GM21423 (cell line): ENCODE data around the gene CBR3.
A peak's percentile ranks its signal among the peaks of the same experiment; 100 is the strongest.

ENCODE experiments used
- ATAC-seq: cut with Tn5 transposase; IDR thresholded peaks from one replicate; pipeline ENCODE4 v1.9.1; 2021; ENCODE audit warnings: mild to moderate bottlenecking, moderate library complexity; ENCODE audit not compliant: unreplicated experiment

Gene CBR3

DNA sequence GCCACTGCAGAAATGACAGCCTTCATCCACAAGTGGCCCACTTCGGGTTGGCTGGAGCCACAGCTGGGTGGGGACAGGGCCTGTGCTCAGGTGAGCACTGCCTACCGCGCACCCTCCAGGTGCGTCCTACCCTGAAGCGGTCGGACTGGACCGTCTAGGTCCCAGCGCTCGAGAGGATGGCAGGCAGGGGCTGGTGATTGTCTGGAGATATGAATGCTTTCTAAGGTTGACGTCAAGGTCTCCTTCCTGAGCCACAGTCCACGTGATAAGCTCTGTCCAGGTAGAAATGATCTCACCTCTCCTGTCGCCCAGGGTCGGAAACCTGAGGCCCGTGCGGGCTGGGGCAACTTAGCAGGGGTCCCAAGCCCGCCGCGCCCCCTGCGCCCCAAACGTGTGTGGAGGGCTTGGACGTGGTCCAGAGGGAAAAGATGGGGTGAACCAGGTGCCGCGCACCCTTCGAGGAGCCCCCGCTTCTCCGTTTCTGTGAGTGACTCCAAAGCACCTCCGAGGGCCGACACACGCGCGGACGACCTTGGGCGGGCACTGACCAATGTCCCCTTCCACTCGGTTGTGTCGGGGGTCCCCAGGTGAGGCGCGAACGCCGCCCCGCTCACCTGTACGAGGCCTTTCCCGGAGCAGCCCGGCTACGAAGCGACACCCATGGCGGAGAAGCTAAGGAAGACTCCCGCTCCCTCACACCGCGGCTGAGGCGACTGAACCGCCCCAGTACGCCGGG lies 20.9 kb downstream of the CBR3 start:
- ATAC-seq: no peak

DNA sequence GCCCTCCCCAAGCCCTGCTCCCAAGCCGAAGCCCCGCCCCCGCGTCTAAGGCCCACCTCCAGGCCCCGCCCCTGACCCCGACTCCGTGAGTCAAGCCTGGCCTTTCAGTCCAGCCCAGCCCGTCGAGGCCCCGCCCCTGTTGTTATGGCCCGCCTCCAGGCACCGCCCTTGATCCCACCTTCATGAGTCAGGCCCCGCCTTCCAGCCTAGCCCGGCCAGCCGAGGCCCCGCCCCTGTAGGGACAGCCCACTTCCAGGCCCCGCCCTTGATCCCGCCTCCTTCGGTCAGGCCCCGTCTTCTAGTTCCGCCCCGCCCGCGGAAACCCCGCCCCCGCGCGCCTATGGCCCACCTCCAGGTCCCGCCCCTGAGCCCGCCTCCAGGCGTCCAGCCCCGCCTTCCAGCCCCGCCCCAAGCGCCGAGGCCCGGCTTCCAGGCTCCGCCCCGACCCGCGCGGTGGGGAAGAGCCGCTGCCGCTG lies 21.5 kb downstream of the CBR3 start:
- peak; percentile 90 for ATAC-seq

DNA sequence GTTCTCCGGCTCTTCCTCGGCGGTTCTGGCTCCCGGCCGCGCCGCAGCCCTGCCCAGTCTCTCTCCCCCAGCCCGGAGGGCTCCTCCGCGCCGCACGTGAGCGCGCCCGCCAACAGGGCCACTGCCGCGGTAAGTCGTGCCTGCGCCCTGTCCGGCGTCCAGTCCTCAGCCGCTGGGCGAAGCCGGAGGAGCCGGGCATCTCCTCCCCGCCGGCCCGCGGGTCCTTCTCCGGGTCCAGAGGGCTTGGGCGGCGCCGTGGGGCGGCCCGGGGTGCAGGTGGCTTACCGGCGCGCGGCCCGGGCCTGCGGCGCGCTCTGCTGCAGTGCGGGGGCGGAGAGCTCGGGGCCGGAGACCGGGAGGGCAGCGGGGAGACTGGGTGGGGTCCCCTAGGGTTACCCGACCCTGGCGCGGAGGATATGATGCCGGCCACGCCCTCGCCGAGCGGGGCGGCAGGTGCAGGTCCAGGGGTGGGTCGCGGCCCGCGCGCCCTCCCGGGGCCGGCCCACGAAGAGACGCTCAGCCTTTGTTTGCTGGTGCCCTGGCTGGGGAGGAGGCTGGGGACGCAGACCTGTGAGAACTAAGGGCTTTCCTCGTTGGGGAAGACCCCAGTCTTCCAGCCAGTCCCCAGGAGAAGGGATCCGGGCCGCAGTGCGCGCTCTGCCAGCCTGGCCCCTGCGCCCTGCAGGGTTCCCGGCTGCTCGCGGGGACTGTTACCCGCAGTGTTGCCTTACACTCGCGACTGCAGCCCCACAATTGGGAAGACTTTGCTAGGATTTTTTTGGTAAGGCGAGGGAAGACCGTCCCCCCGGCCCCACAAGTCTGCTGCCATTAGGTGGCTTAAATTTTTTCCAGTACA lies 22.2 kb downstream of the CBR3 start, which contains the start of gene DOP1B:
TSS of gene DOP1B (plus strand) at position 10 of the 856 bp plus-strand sequence. CDS start 7,910 bp downstream, outside the sequence.
- ATAC-seq: peak; percentile 10

DNA sequence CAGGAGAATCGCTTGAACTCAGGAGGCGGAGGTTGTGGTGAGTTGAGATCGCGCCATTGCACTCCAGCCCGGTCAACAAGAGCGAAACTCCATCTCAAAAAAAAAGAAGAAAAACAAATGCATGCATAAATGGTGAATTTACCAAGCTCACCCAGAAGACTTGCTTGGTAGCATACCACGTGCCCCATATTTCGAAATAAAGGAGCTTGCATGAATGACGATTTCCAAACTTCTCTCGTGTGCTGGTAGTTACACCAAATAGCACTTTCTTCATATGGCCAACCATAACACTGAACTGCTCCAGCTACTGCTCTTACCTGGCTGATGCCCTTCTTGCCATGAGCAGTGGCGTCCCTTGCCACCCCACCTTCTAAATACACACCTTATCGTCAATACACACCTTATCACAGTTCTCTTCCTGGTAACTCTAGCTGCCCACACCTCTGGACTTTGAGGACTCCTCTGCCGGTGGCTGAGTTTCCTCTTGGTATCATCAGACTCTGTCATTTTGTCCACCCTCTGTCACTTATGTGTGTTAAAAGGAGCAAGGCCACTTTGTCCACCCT lies 24.6 kb downstream of the CBR3 start:
- ATAC-seq: no peak

DNA sequence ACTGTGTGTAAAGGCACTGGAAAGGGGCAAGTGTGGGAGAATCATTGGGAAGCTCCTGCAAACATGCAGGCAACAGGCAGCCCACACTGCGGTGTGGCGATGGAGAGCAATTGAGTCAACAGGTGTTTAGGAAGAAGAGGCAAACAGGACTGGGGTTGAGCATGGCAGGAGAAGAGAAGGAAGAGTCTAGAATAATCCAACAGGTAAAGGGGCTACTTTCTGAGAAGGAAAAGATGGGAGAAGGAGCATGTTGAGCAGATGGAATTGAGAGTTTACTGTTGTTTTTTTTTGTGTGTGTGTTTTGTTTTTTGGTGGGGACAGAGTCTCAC lies 25.9 kb downstream of the CBR3 start:
- no peak for ATAC-seq

DNA sequence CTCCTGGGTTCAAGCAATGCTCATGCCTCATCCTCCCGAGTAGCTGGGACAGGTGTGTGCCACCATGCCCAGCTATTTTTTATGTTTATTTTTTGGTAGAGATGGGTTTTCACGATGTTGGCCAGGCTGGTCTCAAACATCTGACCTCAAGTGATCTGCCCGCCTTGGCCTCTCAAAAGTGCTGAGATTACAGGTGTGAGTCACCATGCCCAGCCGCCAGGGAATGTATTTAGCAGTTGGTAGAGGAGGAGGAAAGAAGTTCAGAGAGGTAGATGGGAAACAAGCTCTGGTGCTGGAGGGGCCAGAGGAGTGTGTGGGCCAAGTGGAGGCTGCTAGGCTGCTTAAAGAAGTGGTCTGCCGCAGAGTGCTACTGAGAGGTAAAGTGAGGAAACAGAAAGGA lies 27.8 kb downstream of the CBR3 start:
- no peak for ATAC-seq

DNA sequence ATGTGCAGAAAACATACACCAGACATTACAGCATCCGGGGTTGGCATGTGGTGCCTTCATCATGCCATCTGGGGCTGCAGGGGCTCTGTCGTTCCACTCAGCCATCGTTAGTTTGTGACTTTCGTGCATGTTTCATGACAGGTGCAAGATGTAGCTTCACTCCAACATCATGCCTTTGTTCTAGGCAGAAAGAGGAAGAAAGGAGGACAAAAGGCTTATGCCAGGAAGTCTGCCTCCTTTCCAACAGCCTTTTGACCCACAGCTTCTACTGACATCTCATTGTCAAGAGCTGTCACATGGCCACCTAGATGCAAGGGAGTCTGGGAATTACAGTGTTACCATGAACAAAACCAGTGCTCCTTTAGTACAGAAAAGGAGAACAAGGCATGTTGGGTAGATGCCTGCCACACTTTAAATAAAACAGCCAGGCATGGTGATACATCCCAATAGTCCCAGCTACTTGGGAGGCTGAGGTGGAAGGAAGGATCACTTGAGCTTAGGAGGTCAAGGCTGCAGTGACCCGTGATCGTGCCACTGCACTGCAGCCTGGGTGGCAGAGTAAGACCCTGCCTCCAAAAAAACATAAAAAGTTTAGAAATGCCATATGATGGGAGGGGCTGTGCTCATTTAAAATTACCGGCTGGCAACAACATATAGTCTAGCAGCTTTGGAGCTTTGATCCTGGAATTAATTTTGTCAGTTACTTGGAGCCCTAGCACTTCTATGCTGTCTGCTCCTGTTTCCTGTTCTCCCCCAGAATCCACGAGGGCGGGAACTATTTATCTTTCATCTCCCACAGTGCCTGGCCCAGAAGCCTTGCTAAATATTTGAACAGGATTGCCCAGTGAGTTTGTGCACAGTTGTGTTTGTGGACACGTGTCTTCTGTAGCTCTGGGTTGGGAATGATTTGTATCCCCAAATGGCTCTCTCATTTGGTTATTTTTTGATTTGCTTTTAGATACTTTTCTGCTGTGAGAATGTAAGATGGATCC lies 29.2 kb downstream of the CBR3 start:
- no peak for ATAC-seq

DNA sequence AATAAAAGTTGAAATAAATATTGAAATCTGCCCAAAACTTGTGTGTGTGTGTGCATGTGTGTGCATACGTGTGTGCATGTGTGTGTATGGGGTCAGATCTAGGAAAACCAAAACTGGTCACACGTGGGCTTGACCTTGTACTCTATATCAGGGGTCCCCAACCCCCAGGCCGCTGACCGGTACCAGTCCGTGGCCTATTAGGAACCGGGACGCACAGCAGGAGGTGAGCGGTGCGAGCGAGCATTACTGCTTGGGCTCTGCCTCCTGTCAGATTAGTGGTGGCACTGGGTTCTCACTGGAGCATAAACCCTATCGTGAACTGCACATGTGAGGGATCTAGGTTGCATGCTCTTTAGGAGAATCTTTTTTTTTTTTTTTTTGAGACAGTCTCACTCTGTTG lies 30.5 kb downstream of the CBR3 start:
- ATAC-seq: no peak

DNA sequence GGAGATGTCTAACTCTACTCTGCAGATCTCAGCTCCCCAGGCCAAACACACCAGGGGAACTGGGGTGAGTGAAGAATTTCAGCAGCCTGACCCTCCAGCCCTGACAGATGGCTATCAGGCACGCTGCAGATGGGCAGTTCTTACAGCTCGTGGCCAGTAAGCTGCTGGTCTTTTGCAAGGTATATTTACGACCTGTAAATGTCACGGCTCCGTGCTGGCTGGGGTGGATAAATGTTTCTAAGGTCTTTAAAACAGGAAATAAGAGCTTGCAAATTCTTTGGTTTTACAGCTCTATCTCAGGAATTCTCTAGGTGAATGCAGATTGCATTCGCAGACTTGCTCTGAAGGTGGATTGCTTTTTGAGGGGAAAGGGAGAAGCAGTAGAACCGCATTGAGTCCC lies 31.8 kb downstream of the CBR3 start:
- ATAC-seq: no peak

DNA sequence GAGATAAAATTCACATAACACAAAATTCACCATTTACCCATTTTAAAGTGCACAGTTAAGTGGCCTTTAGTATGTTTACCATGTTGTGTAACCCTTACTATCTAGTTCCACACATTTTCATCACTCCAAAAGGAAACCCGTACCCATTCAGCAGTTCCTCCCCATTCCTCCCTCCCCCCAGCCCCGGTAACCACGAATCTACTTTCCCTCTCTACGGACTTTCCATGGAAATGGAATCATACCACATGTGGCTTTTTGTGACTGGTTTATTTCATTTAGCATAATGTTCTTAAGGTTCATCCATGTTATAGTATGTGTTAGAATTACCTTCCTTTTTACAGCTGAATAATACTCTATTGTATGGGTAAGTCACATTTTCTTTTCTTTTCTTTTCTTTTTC lies 32.7 kb downstream of the CBR3 start:
- ATAC-seq: no peak

DNA sequence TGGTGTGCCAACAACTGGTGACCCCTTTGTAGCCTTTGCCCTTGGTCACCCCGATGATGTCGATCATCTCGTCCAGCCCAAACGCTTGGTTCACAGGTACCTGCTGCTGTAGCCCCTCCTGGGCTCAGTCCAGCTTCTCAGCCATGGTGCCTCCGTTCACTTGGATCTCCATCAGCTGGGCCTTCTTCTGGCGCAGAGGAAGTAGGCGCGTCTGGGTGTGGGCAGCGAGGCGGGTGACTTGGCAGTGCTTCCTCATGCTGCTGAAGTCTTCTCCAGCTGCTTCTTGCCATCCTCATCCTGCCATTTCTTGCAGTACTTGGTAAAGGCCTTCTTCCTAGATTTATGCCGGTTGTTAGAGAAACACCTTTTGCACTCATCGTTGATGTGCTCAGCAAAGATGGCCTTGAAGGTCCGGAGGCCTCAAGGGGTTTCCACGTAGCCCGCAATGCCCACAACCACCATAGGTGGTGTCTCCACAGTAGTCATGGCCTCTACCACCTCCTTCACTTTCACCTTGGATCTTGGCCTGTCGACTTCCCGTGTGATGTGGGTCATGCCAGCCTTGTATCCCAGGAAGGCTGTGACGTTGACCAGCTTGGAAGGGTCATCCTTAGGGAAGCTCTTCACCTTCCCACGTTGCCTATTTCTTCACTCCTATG lies 34.7 kb downstream of the CBR3 start:
- no peak for ATAC-seq

DNA sequence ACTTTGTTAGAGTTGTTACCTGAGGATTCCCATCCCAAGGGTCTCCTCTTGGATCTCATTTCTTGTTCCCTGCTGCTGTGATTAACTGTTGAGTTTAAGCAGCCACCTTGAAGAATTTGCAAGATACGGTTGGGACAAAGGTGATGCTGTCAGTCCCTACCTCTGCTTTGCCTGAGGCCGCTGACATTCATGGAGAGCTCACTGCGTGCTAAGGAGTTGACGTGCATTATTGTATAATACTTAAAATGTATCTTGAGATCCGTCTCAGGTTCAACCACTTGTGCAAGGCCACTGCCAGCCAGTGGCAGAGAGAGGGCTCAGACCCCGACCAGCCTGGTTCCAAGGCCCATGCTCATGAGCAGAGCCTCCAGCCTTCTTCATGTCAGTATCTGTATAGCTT lies 35.9 kb downstream of the CBR3 start:
- ATAC-seq: no peak

DNA sequence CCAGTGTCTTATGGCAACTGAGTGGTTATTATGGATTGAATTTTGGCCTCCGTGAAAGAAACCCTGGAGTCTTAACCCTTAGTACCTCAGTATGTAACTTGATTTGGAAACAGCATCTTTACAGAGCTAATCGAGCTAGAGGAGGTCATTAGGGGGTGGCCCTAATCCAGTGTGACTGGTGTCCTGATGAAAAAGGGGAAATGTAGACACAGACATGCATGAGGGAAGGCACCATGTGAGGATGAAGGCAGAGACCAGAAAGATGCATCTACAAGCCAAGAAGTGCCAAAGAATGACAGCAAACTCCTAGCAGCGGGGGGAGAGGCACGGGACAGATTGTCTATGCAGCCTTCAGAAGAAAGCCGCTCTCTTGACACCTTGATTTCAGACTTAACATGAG lies 36.5 kb downstream of the CBR3 start:
- no peak for ATAC-seq

DNA sequence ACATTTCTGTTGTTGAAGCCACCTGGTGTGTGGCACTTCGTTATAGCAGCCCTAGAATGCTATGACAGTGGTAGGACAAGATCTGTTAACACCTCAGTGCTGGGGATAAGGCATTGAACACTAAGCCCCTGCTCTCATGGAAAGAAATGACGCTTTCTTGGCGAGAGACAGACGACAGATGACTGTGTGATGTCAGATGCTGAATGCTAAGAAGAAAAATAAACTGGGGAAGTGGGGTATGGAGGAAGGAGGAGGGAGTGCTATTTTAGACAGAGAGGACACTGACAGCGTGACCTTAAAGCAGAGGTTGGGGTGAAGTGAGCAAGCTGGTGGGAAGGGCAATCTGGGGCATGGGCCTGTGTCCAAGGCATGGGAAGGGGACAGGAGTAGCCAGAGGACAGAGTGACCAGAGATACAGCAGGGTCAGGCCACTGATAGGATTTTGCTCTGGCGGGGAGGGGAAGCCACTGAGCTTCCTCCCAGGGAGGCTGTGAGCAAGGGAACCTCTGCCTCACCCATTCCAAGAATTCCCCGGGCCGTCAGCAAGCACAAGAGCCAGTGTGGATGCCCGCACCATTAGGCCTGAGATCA lies 37.0 kb downstream of the CBR3 start:
- no peak for ATAC-seq

DNA sequence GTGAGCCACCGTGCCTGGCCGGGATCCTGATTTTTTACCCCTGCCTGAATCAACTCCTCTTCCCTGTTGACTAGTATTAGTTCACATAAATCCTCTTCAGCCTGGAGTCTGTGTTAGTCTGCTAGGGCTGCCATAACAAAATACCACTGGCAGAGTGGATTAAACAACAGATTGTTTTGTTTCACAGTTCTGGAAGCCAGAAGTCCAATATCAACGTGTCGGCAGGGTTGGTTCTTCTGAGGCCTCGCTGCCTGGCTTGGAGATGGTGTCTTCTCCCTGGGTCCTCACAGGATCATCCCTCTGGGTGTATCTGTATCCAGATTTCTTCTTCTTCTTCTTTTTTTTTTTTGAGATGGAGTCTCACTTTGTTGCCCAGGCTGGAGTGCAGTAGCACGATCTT lies 39.9 kb downstream of the CBR3 start:
- ATAC-seq: no peak

DNA sequence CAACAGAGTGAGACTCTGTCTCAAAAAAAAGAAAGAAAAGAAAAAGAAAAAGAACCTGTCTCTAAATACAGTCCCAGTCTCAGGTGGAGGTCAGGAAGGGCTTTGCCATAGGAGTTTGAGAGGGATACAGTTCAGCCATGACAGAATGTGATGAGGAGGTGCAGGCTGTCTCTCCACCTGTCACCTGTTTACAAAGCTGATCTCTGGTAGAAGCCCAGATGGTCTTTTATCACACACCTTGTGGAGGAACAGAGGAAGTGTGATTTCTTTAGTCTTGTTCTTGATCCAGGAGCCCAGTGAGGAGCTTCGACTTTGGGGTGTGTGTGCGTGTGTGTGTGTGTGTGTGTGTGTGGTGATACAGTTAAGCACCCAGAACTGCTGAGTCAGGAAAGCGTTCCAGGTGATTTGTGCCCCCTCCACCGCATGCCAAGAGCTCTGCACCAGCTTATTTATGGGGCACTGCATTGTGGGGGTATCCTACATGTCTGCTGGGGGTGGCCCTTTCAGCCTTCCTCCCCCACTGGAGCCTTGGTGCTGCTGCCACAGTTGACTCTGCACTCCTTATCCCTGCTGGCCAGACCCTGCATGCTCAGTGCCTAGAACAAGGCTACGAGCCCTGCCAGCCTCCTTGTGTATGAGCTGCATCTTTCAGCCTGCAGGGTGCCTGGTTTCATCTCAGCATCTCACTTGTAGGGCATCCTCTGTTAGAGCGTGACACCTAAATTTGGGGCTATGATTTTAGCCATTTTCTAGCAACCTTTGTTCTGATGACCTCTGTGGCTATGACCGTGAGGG lies 41.1 kb downstream of the CBR3 start:
- no peak for ATAC-seq

DNA sequence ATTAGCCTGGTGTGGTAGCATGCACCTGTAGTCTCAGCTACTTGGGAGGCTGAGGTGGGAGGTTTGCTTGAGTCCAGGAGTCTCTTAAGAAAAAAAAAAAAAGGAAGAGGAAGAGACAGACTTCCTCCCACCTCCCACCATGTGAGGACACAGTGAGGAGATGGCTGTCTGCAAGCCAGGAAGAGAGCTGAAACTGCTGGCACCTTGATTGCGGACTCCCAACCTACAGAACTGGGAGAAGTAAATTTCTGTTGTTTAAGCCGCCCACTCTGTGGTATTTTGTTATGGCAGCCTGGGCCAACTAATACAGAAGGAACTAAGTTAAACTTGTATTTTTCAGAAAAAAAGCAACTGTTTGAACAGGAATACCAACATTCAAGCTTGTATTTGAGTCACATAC lies 43.5 kb downstream of the CBR3 start:
- ATAC-seq: no peak

DNA sequence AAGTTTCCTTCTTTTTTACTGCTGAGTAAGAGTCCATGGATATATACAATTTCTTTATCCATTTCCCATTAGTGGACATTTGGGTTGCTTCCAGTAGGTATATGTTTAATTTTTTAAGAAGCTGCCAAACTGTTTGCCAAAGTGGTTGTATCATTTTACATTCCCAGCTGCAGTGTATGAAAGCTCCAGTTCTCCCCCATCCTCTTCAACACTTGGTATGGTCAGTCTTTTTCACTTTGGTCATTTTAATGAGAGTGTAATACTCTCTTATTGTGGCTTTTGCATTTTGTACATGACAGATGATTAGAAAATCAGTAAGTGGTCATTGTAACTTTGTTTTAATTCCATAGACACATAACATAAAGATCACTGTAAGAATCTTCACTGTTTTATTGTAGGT lies 44.3 kb downstream of the CBR3 start:
- no peak for ATAC-seq

DNA sequence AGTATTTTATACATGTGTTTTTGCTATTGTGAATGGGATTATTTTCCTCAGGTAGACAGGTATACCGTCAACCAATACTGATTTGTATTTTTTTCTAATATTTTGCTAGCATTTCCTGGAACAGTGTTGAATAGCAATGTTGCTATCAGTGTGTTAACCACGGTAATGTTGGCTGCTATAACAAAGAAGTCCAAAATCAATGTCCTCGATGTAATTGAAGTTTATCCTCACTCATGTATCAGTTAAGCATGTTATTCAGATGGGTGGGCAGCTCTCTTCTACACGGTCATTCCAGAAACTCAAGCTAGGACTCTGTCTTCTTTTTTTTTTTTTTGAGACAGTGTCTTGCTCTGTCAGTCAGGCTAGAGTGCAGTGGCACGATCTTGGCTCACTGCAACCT lies 46.1 kb downstream of the CBR3 start:
- ATAC-seq: no peak
